Right renal cortex interstitium (tissue), 3 donors: ENCODE measurements around the gene RELN. TPM values are rescaled to one million over a fixed set of nuclear protein-coding genes. Genes with fewer than 3 reads are reported as not detected.
"Not testable (repeated sequence)": the region's sequence is repeated elsewhere in the genome, so short reads cannot be mapped to it uniquely, and the experiment has no call there.

ENCODE experiments used
- DNase-seq, 3 donors: peaks; one replicate each; pipeline ENCODE4 v3.0.0-alpha.2; 2013; ENCODE audit warnings: low read depth in 3 of 3, low spot score in 2 of 3
- polyA plus RNA-seq, 3 donors: library from polyadenylated mRNA; unstranded; fragments of 120-200 nt; gene quantifications; one replicate each; pipeline ENCODE4 v1.2.1, GENCODE V29; 2013; ENCODE audit not compliant: insufficient read length in 3 of 3

The RELN gene
- polyA plus RNA-seq, 3 donors = 11.2 to 24.3 (median 13.4) TPM

- DNase-seq = no peak
Measured at GRCh38 chr7:103538964-103539709, 450.3 kb downstream of the RELN start.

DNA sequence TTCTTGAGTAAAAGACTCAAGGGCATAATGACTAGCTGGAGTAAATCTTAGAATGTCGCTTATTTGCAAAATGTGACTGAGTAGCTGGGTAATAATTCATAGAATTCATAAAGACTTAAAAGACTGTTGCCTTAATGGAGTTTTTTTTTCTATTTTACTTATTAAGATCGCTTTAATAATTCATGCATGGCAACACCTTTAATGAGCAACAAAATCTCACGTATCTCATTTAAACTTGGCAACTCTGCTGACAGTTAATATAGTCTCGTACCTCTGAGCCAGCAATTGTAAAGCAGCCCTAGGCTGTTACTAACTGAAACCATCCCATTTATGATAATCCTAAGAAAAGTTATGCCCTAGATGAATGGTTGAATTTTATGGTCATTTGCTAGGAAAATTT, 455.7 kb downstream of the RELN start:
- no peak for DNase-seq

GRCh38 chr7:103532955-103533354, 456.5 kb downstream of the RELN start:
- DNase-seq = no peak

- DNase-seq = no peak
Measured at GRCh38 chr7:103528152-103528551, 461.3 kb downstream of the RELN start.

GRCh38 chr7:103525937-103526336, 463.5 kb downstream of the RELN start:
- no peak for DNase-seq

- peak in 1 of 3 donors; percentile 18 for DNase-seq
Measured at GRCh38 chr7:103524042-103524907, 465.2 kb downstream of the RELN start.

DNA sequence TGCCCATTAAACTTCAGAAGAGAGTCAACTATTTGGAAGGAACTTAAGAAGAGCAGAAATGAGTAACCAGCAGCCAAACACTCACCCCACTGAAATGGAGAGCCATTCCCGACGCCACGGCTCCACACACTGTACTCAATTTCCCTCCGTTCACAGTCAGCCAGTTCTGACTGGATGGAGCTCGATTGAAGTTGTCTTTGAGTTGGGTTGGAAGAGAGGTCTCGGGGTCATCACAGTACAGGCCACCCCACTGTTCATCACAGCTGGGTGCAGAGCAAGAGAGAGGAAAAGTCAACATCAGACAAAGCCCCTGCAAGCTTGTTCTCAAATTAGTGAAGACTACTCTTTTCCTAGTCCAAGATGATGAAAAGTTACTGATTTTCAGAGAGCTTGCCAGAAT, 467.5 kb downstream of the RELN start:
- DNase-seq = no peak

- DNase-seq = no peak
Measured at GRCh38 chr7:103504505-103505135, 484.8 kb downstream of the RELN start.

DNA sequence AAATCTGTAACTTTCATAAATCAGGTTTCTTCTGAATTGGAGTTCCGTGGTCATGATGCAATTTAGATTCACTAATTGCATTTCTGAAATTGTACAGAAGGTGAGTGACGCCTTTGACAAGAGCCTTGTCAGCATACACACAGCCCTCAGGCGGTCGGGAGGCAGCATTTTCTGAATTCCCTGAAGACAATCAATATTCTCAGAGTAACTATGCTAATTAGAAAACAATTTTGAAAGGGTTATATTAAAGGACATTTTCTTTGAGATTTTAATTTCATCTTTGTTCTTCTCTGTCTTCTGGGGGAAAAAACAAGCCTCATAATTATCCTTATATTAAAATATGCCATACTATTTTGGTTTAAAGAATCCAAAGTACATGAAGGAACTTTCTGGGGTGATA, 488.3 kb downstream of the RELN start:
- DNase-seq = no peak

GRCh38 chr7:103499976-103500375, 489.5 kb downstream of the RELN start:
- no peak for DNase-seq

DNA sequence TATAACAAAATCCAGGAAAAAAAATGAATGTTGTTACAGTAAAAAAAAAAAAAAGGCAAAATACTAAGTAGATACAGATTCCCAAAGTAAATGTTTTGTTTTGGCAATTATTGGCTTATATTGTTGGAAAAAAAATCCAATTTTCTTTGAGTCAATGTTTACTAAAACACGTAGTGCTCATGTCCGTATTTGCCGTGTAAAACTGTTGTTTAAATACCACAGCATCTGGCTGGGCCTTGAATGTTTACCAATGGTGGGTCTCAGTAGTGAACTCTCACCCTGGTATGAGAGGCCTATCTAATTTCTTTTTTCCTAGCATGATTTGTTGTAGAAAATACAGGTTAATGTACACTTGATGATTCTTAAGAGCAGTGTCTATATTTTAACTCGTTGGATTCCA, 502.0 kb downstream of the RELN start:
- DNase-seq = no peak

DNA sequence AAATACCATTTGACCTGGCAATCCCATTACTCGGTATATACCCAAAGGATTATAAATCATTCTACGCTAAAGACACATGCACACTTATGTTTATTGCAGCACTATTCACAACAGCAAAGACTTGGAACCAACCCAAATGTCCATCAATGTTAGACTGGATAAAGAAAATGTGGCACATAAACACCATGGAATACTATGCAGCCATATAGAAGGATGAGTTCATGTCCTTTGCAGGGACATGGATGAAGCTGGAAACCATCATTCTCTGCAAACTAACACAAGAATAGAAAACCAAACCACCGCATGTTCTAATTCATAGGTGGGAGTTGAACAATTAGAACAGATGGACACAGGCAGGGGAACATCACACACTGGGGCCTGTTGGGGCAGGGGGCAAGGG, 502.6 kb downstream of the RELN start:
- DNase-seq = not testable (repeated sequence)

DNA sequence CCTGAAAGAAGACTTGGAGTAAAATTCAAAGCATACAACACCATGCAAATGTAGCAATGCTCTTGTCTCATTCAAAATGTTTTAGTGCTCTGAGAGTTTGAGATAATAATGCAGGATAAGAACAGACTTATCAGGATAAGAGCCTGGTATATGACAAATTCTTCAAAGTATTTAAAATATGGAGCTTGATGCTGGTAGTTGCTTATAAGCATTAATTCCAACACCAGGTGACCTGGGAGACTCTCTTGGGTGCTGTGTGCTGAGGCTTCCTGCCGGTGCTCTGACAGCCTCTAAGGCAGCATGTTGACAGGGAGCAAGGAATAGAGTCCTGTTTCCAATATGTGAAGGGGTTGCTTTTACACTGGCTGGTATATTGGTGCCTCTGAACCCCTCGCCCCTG, 508.7 kb downstream of the RELN start:
- no peak for DNase-seq

GRCh38 chr7:103474956-103475355, 514.5 kb downstream of the RELN start:
- no peak for DNase-seq

DNA sequence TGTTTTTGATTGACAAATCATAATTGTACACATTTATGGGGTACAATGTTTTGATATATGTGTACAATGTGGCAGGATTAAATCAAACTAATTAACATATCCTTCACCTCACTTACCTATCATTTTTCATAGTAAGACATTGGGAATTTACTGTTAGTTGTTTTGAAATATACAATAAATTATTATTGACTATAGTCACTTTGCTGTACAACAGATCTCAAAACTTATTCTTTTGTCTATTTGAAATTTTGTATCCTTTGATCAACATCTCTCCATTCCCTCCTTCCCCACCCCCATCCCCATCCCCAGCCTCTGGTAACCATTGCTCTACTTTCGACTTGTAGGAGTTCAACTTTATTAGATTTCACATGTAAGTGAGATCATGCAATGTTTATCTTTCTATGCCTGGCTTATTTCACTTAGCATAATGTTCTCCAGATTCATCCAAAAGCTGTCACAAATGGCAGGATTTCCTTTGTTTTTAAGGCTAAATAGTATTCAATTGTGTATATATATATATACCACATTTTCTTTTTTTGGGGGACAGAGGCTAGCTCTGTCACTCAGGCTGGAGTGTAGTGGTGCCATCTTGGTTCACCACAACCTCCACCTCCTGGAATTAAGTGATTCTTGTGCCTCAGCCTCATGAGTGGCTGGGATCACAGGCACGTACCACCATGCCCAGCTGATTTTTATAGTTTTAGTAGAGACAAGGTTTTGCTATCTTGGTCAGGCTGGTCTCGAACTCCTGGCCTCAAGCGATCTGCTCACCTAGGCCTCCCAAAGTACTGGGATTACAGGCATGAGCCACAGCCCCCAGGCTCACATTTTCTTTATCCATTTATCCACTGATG, 520.1 kb downstream of the RELN start:
- no peak for DNase-seq

DNA sequence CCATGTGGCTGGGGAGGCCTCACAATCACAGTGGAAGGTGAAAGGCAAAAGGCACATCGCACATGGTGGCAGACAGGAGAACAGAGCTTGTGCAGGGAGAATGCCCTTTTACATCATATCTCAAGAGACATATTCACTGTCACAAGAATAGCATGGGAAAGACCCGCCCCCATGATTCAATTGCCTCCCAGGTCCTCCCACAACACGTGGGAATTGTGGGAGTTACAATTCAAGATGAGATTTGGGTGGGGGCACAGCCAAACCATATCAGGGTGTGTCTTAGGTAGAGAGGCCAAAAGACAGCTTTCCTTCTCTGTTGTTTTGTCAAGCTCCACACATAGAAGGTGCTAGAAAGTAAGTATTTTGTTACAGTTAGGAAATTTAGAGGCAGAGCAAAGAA, 522.6 kb downstream of the RELN start:
- no peak for DNase-seq

DNA sequence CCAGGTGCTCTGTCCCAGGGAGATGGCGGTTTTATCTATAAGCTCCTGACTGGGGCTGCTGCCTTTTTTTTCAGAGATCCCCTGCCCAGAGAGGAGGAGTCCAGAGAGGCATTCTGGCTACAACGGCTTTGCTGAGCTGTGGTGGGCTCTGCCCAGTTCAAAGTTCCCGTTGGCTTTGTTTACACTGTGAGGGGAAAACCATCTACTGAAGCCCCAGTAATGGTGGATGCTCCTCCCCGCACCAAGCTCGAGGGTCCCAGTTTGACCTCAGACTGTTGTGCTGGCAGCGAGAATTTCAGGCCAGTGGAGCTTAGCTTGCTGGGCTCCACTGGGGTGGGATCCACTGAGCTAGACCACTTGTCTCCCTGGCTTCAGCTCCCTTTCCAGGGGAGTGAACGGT, 527.1 kb downstream of the RELN start:
- DNase-seq = no peak

DNA sequence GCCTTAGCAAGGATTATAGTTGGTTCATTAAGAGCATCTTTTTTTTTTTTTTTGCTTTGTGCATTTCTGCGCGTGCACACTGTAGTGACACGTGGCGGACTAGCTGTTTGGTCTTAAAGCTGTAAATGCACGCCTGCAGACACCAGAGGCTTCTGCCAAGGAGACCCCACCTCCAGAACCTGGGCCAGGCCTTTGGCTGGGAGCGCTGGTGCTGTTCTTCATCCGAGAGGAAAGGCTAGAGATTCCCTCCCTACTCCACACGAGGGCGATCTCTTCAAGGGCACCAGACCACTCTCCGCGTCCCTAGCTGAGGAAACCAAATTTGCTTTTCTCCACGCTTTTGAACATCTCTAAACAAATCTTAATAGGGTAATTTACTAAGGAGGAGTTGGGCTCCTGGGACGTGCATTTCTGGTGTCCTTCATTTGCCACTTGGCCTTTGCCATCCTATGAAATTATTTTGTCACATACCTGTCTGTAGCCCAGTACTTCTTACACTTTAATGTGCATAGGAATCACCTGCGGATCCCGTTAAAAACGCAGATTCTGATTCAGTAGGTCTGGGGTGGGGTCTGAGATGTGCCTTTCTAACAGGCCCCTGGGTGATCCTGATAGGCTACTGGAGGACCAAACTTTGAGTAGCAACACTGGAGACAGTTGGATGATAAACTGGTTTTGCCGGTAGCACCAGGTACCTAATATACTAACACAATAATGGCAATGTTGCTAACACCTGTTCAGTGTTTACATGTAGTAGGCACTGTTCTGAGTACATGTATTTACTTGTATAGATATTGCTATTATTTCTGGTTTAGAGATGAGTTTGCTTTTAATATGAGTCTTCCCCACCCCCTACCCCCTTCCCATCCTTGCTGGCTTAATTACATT, 542.1 kb downstream of the RELN start:
- no peak for DNase-seq

GRCh38 chr7:103446049-103446520, 543.4 kb downstream of the RELN start, which contains the start of gene SLC26A5:
TSS of gene SLC26A5 (minus strand) at chr7:103446207. CDS start at chr7:103421514, 24,693 bp downstream.
- DNase-seq = no peak
